Dermis blood vessel endothelial cell (primary cell): ENCODE data around the gene AHSA1. TPM values are rescaled to one million over a fixed set of nuclear protein-coding genes. Genes with fewer than 3 reads are reported as not detected.

Experiments
- DNase-seq: peaks from one replicate; pipeline ENCODE4 v3.0.0; 2010
- total RNA-seq: library from RNA; depleted of rRNA; stranded (reverse); fragments of >200 nt; gene quantifications from 2 replicates; pipeline ENCODE4 v1.2.3, GENCODE V29; 2014

Gene AHSA1
- total RNA-seq, 1 donor from 2014 or later: 106 TPM

DNA sequence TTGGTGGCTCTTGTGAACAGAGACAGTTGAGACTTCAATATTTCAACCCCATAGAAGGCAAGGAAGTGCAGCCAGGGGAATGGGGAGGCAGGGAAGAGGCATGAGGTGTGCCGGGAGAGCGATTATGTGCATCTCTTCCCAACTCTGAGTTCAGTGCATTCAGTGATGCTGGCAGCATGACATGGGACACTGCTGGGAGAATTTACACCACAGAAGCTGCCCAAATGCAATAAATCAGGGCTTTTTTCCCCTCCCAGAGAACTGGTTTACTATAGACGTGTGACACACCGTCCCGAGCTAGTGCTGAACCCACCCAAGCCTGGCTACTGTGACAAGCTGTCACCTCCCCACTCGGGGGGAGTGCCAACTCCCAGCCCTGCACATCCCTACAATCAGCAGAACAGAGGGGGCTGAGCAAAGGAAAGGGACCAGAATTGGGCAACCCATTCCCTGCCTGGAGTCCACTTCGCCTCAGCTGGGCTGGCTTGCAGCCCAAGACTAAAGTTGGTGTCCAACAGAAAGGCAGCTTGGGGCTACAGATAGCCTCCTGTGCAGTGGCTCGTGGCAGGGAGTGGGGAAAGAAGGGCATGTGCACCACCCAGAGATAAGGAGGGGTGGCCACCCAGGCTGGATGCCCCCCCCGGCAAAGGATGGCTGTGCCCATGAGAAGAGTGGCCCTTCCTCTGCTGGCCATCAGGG, 16.7 kb downstream of the AHSA1 start:
- DNase-seq: no peak

DNA sequence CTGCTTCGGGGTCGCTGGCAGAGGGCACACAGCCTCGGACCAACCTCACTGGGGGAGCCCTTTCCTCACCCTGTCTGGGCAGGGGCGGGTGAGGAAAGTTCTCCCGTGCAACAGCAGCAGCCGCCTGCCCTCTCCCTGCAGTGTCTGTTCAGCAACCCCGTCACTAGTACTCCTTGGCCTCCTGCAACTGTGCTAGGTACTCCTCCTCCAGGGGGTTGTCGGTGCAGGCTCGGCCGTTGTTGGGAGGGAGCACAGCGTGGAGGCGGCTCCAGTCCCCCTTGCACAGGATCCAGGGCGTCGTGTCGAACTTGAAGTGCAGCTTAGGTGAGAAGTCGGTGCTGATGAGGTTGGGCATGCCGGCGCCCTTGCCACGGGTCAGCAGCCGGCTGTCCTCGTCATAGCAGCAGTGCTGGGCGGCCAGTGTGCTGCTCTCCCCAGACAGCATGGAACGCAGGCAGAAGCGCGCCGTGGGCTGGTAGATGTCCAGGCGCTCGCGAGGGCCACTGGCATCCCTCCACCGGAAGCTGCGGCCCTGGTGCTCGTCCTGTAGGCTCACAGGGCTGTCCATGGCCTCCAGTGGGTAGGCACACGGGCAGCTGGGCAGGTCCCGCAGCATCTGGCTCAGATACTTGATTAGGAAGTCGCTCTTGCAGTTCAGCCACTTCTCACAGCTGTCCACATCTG, 17.7 kb downstream of the AHSA1 start:
- no peak for DNase-seq

DNA sequence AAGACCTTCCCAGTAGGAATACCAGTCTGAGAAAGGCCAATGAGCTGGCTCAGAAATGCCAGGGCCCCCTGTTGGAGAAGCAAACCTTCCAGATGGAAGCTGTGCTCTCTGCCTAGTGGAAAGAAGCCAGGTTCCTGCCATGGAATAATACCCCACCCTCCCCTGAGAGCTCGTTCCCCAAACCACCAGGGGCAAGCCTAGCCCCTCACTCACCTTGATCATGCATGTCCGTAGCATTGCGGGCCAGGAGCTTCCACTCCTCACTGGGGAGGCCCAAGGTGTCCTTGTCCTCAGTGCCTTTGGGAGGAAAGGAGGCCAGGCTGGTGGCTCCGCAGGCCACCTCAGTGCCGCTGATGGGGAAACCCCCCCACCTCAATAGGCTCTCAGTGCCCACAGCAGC, 20.1 kb downstream of the AHSA1 start:
- no peak for DNase-seq

DNA sequence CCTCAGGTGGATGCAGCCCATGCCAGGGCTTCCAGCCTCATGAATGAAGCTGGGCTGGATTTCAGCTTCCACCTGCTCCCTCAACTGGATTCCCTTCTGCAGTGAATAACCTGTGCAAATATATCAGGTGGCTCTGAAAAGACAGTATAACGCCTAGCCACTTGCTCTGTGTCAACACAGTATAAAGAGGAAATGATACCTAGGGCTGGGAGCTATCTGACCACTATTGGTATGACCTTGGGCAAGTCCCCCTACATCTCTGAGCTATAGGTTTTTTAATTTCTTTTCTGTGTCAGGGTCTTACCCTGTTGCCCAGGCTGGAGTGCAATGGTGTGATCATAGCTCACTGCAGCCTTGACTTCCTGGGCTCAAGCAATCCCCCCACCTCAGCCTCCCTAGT, 20.9 kb downstream of the AHSA1 start:
- no peak for DNase-seq

- DNase-seq: no peak
Observed at GRCh38 chr14:77482422-77482821, 24.5 kb downstream of the AHSA1 start.

GRCh38 chr14:77485256-77485655, 27.4 kb downstream of the AHSA1 start:
- DNase-seq: no peak

- DNase-seq: no peak
Observed at GRCh38 chr14:77485901-77486678, 28.2 kb downstream of the AHSA1 start.

DNA sequence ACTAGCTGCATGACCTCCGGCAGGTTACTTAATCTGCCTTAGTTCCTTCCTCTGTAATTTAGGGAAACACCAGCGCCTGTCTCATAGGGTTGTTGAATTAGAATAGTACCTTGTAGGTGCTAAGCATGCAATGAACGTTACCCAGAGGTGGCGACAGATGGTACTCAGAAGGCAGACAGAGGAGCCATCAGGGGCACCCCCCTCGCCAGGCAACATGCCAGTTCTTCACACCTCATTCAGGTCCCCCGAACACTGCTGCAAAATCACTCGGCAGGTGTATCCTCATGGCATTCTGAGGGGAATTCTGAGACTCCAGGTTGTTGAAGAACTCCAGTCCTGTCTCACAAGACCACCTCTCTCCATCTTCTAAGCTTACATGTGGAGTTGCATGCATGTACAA, 30.7 kb downstream of the AHSA1 start:
- no peak for DNase-seq

- DNase-seq: no peak
Observed at GRCh38 chr14:77489041-77489440, 31.1 kb downstream of the AHSA1 start.

GRCh38 chr14:77490347-77490986, 32.6 kb downstream of the AHSA1 start:
- DNase-seq: no peak

DNA sequence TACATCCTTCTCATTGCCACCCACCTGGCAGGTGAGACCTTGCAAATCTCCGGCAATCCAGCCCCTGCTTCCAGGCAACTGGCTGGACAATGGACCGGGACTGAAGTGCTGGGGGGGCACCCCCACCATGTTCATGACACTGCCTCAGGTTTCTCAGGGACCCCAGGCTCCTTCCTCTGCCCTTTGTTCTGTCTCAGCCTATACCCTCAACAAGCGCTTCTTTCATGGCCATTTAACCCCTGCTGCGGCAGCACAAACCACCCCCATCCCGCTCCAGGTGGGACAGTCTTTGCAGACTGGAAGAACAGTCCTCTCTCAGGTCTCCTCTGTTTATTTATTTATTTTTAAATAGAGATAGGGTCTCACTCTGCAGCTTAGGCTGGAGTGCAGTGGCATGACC, 33.2 kb downstream of the AHSA1 start:
- DNase-seq: no peak

- peak; percentile 12 for DNase-seq
Observed at GRCh38 chr14:77495334-77495733, 37.4 kb downstream of the AHSA1 start.

GRCh38 chr14:77498120-77498979, 40.5 kb downstream of the AHSA1 start, which contains the start of gene ISM2:
TSS of gene ISM2 (minus strand) at chr14:77498816. CDS start at chr14:77498793, 23 bp downstream.
- peak; percentile 50 for DNase-seq

DNA sequence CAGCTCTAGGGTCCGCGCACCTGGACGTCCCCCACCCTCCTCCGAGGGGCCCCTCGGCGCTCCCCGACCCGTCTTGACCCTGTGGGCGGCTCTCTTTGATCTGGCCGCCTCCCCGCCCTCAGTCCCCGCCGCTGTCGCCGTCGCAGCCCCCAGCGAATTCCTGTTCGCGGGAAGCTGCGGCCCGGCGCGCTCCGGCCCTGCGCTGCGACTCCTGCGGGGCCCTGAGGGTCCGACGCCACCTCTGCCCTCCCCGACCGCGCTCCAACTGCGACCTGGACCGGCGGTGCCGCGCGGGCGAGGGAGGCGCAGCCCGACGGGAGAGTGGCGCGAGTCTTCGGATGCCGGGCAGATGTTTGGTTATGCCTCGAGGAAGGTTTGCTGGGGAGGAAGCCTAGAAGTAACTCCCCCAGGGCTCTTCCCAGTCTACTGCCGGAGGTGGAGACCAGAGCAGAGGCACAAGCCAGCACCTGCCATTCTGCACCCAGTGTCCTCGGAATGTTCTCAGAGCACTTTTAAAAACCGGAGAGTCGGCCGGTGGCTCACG, 41.2 kb downstream of the AHSA1 start:
- peak; percentile 9 for DNase-seq

GRCh38 chr14:77502109-77502782, 44.4 kb downstream of the AHSA1 start:
- DNase-seq: no peak

DNA sequence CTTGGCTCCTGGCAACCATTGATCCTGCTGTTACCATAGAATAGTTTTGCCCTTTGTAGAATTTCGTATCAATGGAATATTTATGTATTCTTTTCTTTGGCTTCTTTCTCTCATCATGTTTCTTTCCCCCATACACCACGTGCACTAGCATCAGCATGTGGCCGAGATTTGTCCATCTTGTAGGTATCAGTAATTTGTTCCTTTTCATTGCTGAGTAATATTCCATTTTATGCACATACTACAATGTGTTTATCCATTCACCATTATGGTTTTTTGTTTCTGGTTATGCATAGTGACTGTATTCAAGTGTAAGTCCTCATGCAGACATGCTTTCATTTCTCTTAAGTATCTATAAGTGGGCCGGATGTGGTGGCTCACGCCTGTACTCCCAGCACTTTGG, 45.2 kb downstream of the AHSA1 start:
- DNase-seq: no peak

- DNase-seq: no peak
Observed at GRCh38 chr14:77505031-77505430, 47.1 kb downstream of the AHSA1 start.

- DNase-seq: no peak
Observed at GRCh38 chr14:77507762-77508161, 49.9 kb downstream of the AHSA1 start.

DNA sequence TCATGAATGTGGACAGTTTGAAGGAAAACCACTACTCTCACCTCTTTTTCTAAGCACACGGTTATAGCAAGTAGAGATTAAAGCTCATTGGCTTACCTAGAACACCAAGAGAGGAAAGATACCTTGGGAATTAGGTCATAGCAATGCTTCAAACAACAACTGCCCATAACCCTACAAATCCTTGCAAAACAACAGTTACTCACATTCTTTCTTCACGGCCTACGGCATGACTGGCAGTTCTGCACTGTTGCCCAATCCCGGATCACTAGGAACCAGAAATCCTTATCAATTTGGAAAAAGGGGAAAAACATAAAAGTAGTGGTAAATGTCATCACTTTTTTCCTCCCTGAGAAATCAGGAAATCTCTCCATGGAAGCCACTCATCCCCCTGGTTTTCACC, 50.4 kb downstream of the AHSA1 start:
- DNase-seq: no peak

GRCh38 chr14:77508876-77509275, 51.0 kb downstream of the AHSA1 start:
- DNase-seq: no peak

DNA sequence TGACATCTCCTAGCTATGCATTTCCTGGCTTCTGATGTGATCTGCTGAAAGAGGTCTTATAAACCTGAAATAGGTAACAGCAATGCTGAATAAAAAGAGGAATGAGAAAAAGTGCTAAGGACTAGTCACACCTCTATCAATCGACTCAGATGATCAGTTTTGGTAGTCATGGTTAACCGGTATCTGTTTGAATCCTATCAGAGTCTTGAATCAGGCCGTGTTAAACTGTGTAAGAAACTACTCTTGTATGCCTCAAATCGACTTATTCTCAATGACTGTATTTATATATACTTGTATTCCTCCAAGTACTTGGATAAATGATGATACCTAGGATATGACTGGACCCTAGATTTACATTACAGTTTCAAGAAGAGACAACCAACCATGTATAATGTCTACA, 51.5 kb downstream of the AHSA1 start:
- DNase-seq: no peak
